ENCODE measurements around the gene NEIL3.

- no peak for TF ChIP-seq CTCF (IDR thresholded peaks at IDR 0.05)
- TF ChIP-seq POLR2A (IDR thresholded peaks at IDR 0.05) = no peak
- TF ChIP-seq POLR2AphosphoS5 (IDR thresholded peaks at IDR 0.05; ENCODE audit: insufficient read depth in 1 of 2, low read depth in 1 of 2) = no peak
Measured at GRCh38 chr4:177401658-177402273, 92.1 kb downstream of the NEIL3 start.
